Testis (tissue), 3 donors: ENCODE measurements around the gene GTPBP6. TPM values are rescaled to one million over a fixed set of nuclear protein-coding genes. Genes with fewer than 3 reads are reported as not detected.
"Not testable (repeated sequence)": the region's sequence is repeated elsewhere in the genome, so short reads cannot be mapped to it uniquely, and the experiment has no call there.

ENCODE experiments used
- DNase-seq: peaks from one replicate; pipeline ENCODE4 v3.0.0-alpha.2; 2019
- H3K27ac ChIP-seq, 2 donors: fragments of 200-600 bp; sonication (generic); one replicate each; pipeline ENCODE4 v1.5.1; 2019
- H3K27me3 ChIP-seq: fragments of 200-600 bp; sonication (generic); one replicate; pipeline ENCODE4 v1.5.1; 2019
- H3K36me3 ChIP-seq: fragments of 200-600 bp; sonication (generic); one replicate; pipeline ENCODE4 v1.5.1; 2017; ENCODE audit warnings: low read depth; ENCODE audit errors: missing control alignments
- H3K4me1 ChIP-seq: fragments of 200-600 bp; sonication (generic); one replicate; pipeline ENCODE4 v1.5.1; 2019
- H3K4me3 ChIP-seq, 2 donors: fragments of 200-600 bp; sonication (generic); one replicate each; pipeline ENCODE4 v1.5.1; 2017 to 2019
- H3K9me3 ChIP-seq: fragments of 200-600 bp; sonication (generic); one replicate; pipeline ENCODE4 v1.5.1; 2017
- CTCF ChIP-seq, 3 experiments: fragments of 450-650 bp in 2 of 3; fragments of 200-600 bp in 1 of 3; sonication (generic) in 1 of 3; IDR thresholded peaks; one replicate each; pipeline ENCODE4 v1.5.1; 2016 to 2019; ENCODE audit warnings: antibody characterized with exemption in 3 of 3, mild to moderate bottlenecking in 2 of 3, moderate library complexity in 1 of 3
- POLR2A ChIP-seq: fragments of 450-650 bp; IDR thresholded peaks from one replicate; pipeline ENCODE4 v1.6.1; 2017; ENCODE audit warnings: antibody characterized with exemption, mild to moderate bottlenecking, moderate library complexity
- WGBS, 2 donors: methylation state at CpG; one replicate each; pipeline ENCODE4 v1.1.5; 2018; 5-methylcytosine and 5-hydroxymethylcytosine counted together
- intact Hi-C: fragments of 100-400 bp; cut with DNase I; formaldehyde crosslinking; loops from one replicate; pipeline ENCODE4 v1.15.1; 2023; ENCODE audit warnings: low total_unique reads
- polyA plus RNA-seq: library from polyadenylated mRNA; stranded (reverse); fragments of 350-450 nt; fragmentation: Illumina TruSeq; extraction: RNeasy Lipid Tissue Mini Kit (QIAGEN cat#74804); gene quantifications from one replicate; pipeline ENCODE4 v1.2.3, GENCODE V29; 2014; ENCODE audit warnings: low read depth, low replicate concordance; ENCODE audit not compliant: insufficient read depth
- total RNA-seq, 2 donors: library from RNA; depleted of rRNA; stranded (reverse); fragments of >200 nt; gene quantifications; one replicate each; pipeline ENCODE4 v1.2.3, GENCODE V29; 2016

GTPBP6 gene
- total and polyA plus RNA-seq, 3 donors from 2014 or later = 38.0 to 74.3 (median 43.8) TPM

GRCh38 chrX:308821-309520 is 9.6 kb downstream of the GTPBP6 start:
- Histone ChIP-seq H3K27me3 (no peaks in the 10 kb centered on the region), H3K4me3 (no peak overlapping the region), H3K9me3 (no peaks in the 10 kb centered on the region), H3K27ac (no peak overlapping the region), H3K4me1 (no peaks in the 10 kb centered on the region), H3K36me3 (no peaks in the 10 kb centered on the region)
- 94 to 95% methylated on average over 30 of the region's 30 CpGs for WGBS, 2 donors
- DNase-seq = no peak
- intact Hi-C loops = no loop called here
- TF ChIP-seq POLR2A = no peak

- TF ChIP-seq POLR2A (no peak), CTCF (IDR thresholded peaks at IDR 0.05) (no peak)
- no peaks in the 10 kb centered on the region for H3K27me3 ChIP-seq
- intact Hi-C loops = no loop called here
- no peaks in the 10 kb centered on the region for H3K4me1 ChIP-seq
- no peaks in the 10 kb centered on the region for H3K9me3 ChIP-seq
- no peaks in the 10 kb centered on the region for H3K36me3 ChIP-seq
- DNase-seq = no peak
- H3K27ac ChIP-seq = no peak overlapping the region
- H3K4me3 ChIP-seq = no peak overlapping the region
- WGBS, 2 donors = 93 to 94% methylated on average over 28 to 58 of the region's 58 CpGs
Measured at GRCh38 chrX:307261-308111, 11.1 kb downstream of the GTPBP6 start.

DNA sequence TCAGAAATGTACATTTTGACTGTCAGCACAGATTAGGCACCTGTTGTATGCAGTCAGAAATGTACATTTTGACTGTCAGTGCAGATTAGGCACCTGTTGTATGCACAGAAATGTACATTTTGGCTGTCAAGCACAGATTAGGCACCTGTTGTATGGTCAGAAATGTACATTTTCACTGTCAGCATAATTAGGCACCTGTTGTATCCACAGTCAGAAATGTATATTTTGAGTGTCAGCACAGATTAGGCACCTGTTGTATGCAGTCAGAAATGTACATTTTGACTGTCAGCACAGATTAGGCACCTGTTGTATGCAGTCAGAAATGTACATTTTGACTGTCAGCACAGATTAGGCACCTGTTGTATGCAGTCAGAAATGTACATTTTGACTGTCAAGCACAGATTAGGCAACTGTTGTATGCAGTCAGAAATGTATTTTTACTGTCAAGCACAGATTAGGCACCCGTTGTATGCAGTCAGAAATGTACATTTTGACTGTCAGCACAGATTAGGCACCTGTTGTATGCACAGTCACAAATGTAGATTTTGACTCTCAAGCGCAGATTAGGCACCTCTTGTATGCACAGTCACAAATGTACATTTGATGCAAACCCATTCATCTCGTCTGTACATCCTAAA is 11.9 kb downstream of the GTPBP6 start:
- 81 to 94% methylated on average over 3 of the region's 3 CpGs for WGBS, 2 donors
- DNase-seq, H3K27me3 ChIP-seq, H3K9me3 ChIP-seq, intact Hi-C loops, H3K4me3 ChIP-seq, H3K36me3 ChIP-seq, H3K27ac ChIP-seq, H3K4me1 ChIP-seq: not testable (repeated sequence)

DNA sequence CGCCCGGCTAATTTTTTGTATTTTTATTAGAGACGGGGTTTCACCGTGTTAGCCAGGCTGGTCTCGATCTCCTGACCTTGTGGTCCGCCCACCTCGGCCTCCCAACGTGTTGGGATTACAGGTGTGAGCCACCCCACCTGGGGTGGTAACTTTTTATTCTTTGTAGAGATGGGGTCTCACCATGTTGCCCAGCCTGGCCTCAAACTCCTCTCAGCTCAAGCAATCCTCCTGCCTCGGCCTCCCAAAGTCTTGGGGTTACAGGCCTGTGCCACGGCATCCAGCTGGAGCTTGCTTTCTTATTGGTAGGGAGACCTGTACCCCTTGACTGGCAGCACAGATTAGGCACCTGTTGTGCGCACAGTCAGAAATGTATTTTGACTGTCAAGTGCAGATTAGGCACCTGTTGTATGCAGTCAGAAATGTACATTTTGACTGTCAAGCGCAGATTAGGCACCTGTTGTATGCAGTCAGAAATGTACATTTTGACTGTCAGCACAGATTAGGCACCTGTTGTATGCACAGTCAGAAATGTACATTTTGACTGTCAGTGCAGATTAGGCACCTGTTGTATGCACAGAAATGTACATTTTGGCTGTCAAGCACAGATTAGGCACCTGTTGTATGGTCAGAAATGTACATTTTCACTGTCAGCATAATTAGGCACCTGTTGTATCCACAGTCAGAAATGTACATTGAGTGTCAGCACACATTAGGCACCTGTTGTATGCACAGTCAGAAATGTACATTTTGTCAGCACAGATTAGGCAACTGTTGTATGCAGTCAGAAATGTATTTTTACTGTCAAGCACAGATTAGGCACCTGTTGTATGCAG is 12.6 kb downstream of the GTPBP6 start:
- 86 to 97% methylated on average over 10 to 12 of the region's 12 CpGs for WGBS, 2 donors
- H3K4me1 ChIP-seq, DNase-seq, H3K27me3 ChIP-seq, H3K36me3 ChIP-seq, intact Hi-C loops, H3K27ac ChIP-seq, H3K9me3 ChIP-seq, H3K4me3 ChIP-seq: not testable (repeated sequence)

DNA sequence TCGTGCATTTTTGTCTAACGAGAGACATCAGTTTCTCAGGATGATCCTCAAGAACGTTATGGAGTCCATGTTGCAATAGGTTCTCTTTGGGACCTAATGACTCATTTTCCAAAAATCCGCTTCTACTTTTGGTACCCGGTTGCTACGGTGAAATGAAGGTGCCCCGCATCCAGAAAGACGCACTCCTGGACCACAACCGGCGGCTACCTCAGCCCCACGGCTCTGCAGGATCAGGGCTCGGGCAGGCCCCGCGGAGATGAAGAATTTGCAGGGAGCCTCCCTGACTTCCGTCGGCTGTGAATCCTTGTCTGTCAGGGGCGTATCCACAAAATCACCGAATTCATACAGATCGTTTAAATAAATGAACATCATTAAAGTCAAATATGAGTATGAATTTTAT is 15.6 kb downstream of the GTPBP6 start:
- Histone ChIP-seq H3K4me3 (no peak overlapping the region), H3K36me3 (no peaks in the 10 kb centered on the region), H3K27ac (no peak overlapping the region), H3K9me3 (no peaks in the 10 kb centered on the region), H3K4me1 (no peaks in the 10 kb centered on the region), H3K27me3 (no peaks in the 10 kb centered on the region)
- TF ChIP-seq CTCF (IDR thresholded peaks at IDR 0.05) = no peak
- no peak for TF ChIP-seq POLR2A
- intact Hi-C loops = no loop called here
- DNase-seq = no peak
- WGBS, 2 donors = 90 to 93% methylated on average over 19 of the region's 19 CpGs
